Stimulated activated CD4-positive, alpha-beta T cell treated with anti-CD3 and anti-CD28 coated beads, Interleukin-4, amount 100 ng/mL, for 48 hours (primary cell): ENCODE results near the gene AKAP13.
"Not testable (repeated sequence)": the region's sequence is repeated elsewhere in the genome, so short reads cannot be mapped to it uniquely, and the experiment has no call there.

ENCODE experiments used
- DNase-seq, 2 donors: peaks; one replicate each; pipeline ENCODE4 v3.0.0-alpha.2; 2020; ENCODE audit warnings: low read depth in 2 of 2

AKAP13 gene

GRCh38 chr15:85347264-85348047 lies 32.9 kb upstream of the AKAP13 start:
- DNase-seq = not testable (repeated sequence)

GRCh38 chr15:85348048-85348766 lies 32.2 kb upstream of the AKAP13 start:
- not testable (repeated sequence) for DNase-seq

GRCh38 chr15:85349062-85349461 lies 31.3 kb upstream of the AKAP13 start:
- not testable (repeated sequence) for DNase-seq

GRCh38 chr15:85350395-85350794 lies 30.0 kb upstream of the AKAP13 start:
- no peak for DNase-seq

- not testable (repeated sequence) for DNase-seq
These were observed 28.9 kb upstream of the AKAP13 start for GRCh38 chr15:85351501-85351900.

- DNase-seq = no peak
These were observed 28.4 kb upstream of the AKAP13 start for GRCh38 chr15:85351965-85352364.

- DNase-seq = no peak
These were observed 26.9 kb upstream of the AKAP13 start for GRCh38 chr15:85353516-85353915.

- no peak for DNase-seq
These were observed 25.9 kb upstream of the AKAP13 start for GRCh38 chr15:85354461-85354860.

- DNase-seq = no peak
These were observed 25.5 kb upstream of the AKAP13 start for GRCh38 chr15:85354948-85355347.

GRCh38 chr15:85356276-85356675 lies 24.1 kb upstream of the AKAP13 start:
- DNase-seq = no peak

GRCh38 chr15:85361323-85361722 lies 19.1 kb upstream of the AKAP13 start:
- DNase-seq = no peak

GRCh38 chr15:85362436-85363081 lies 17.8 kb upstream of the AKAP13 start:
- no peak for DNase-seq

- no peak for DNase-seq
These were observed 14.4 kb upstream of the AKAP13 start for GRCh38 chr15:85365980-85366379.

GRCh38 chr15:85367741-85368140 lies 12.7 kb upstream of the AKAP13 start:
- no peak for DNase-seq

- DNase-seq = no peak
These were observed 5.6 kb upstream of the AKAP13 start for GRCh38 chr15:85374831-85375230.

- DNase-seq = no peak
These were observed 3.1 kb upstream of the AKAP13 start for GRCh38 chr15:85377269-85377668.

- DNase-seq = no peak
These were observed 2.4 kb upstream of the AKAP13 start for GRCh38 chr15:85377986-85378385.

- DNase-seq = peak; percentile 11 to 38
These were observed 836 bp upstream of the AKAP13 start for GRCh38 chr15:85379403-85380131.

GRCh38 chr15:85380812-85381642 lies 624 bp downstream of the AKAP13 start:
- peak; percentile 32 to 33 for DNase-seq

GRCh38 chr15:85381850-85382751 lies 1.7 kb downstream of the AKAP13 start:
- no peak for DNase-seq
